ENCODE measurements around the gene ANK2. TPM values are rescaled to one million over a fixed set of nuclear protein-coding genes. Genes with fewer than 3 reads are reported as not detected.
A peak's percentile ranks its signal among the peaks of the same experiment; 100 is the strongest.

Gene ANK2
- total and polyA plus RNA-seq, 4 donors = 1.1 to 61.2 (median 12.5) TPM

GRCh38 chr4:113411496-113411938, 362.1 kb downstream of the ANK2 start:
- 37 to 50% methylated on average over 4 of the region's 4 CpGs for WGBS, 2 donors
- H3K9me3 ChIP-seq (ENCODE audit: control insufficient read depth in 4 of 4, insufficient read depth in 3 of 4, low read length in 3 of 4) = peaks cover 0 to 5% (median 0%) of the 10 kb centered on the region in 4 donors
- peak in 2 of 3 donors; percentile 28 to 44 for DNase-seq
- no peak overlapping the region for H3K27ac ChIP-seq (ENCODE audit: low read depth in 1 of 2, low read length in 1 of 2)
- TF ChIP-seq CTCF (IDR thresholded peaks at IDR 0.05; ENCODE audit: control extremely low read depth, extremely low read depth) = no peak
- peak; percentile 83 for ATAC-seq (ENCODE audit: insufficient read depth, low FRiP score)
- peaks cover 0 to 2% (median 0%) of the 10 kb centered on the region in 5 donors for H3K4me1 ChIP-seq (ENCODE audit: control insufficient read depth in 5 of 5, insufficient read depth in 5 of 5, low read length in 5 of 5)
- no peak overlapping the region for H3K9ac ChIP-seq (ENCODE audit: insufficient read depth in 1 of 2, low read length in 2 of 2)
- no peaks in the 10 kb centered on the region for H3K27me3 ChIP-seq (ENCODE audit: control insufficient read depth in 3 of 3, insufficient read depth in 3 of 3, low read length in 2 of 3)
- no peak overlapping the region for H3K4me3 ChIP-seq
- H3K36me3 ChIP-seq (ENCODE audit: control insufficient read depth in 4 of 4, insufficient read depth in 4 of 4, low read length in 4 of 4) = no peaks in the 10 kb centered on the region

- DNase-seq = no peak
- H3K4me1 ChIP-seq (ENCODE audit: control insufficient read depth in 5 of 5, insufficient read depth in 5 of 5, low read length in 5 of 5) = no peaks in the 10 kb centered on the region
- no peak for ATAC-seq (ENCODE audit: insufficient read depth, low FRiP score)
- H3K27me3 ChIP-seq (ENCODE audit: control insufficient read depth in 3 of 3, insufficient read depth in 3 of 3, low read length in 2 of 3) = no peaks in the 10 kb centered on the region
- no peak for TF ChIP-seq CTCF (IDR thresholded peaks at IDR 0.05; ENCODE audit: control extremely low read depth, extremely low read depth)
- WGBS, 2 donors = 93 to 95% methylated on average over 2 of the region's 2 CpGs
- H3K27ac ChIP-seq (ENCODE audit: low read depth in 1 of 2, low read length in 1 of 2) = no peak overlapping the region
- H3K9ac ChIP-seq (ENCODE audit: insufficient read depth in 1 of 2, low read length in 2 of 2) = no peak overlapping the region
- no peaks in the 10 kb centered on the region for H3K36me3 ChIP-seq (ENCODE audit: control insufficient read depth in 4 of 4, insufficient read depth in 4 of 4, low read length in 4 of 4)
- H3K4me3 ChIP-seq = no peak overlapping the region
- peaks cover 0 to 5% (median 2%) of the 10 kb centered on the region in 4 donors for H3K9me3 ChIP-seq (ENCODE audit: control insufficient read depth in 4 of 4, insufficient read depth in 3 of 4, low read length in 3 of 4)
Observed at GRCh38 chr4:113419631-113420030, 370.2 kb downstream of the ANK2 start.

DNA sequence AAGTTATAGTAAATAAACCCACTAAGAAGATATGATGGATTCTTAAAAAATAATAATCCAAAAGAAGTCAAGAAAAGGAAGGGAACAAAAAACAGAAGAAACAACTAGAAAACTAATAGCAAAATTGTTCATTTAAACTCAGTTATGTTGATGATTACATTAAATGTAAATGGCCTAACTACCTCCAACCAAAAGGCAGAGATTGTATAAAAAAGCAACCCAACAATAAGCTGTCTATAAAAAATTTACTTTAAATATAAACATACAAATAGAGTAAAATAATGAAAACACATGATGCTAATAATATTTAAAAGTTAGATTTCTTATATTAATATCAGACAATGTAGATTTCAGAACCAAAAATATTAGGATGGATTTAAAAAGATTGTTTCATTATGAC, 371.5 kb downstream of the ANK2 start:
- Histone ChIP-seq H3K9me3 (ENCODE audit: control insufficient read depth in 4 of 4, insufficient read depth in 3 of 4, low read length in 3 of 4) (peaks cover 0 to 5% (median 2%) of the 10 kb centered on the region in 4 donors), H3K4me3 (no peak overlapping the region), H3K27ac (ENCODE audit: low read depth in 1 of 2, low read length in 1 of 2) (no peak overlapping the region), H3K9ac (ENCODE audit: insufficient read depth in 1 of 2, low read length in 2 of 2) (no peak overlapping the region), H3K36me3 (ENCODE audit: control insufficient read depth in 4 of 4, insufficient read depth in 4 of 4, low read length in 4 of 4) (no peaks in the 10 kb centered on the region), H3K4me1 (ENCODE audit: control insufficient read depth in 5 of 5, insufficient read depth in 5 of 5, low read length in 5 of 5) (no peaks in the 10 kb centered on the region), H3K27me3 (ENCODE audit: control insufficient read depth in 3 of 3, insufficient read depth in 3 of 3, low read length in 2 of 3) (no peaks in the 10 kb centered on the region)
- ATAC-seq (ENCODE audit: insufficient read depth, low FRiP score) (no peak), DNase-seq (no peak)
- no peak for TF ChIP-seq CTCF (IDR thresholded peaks at IDR 0.05; ENCODE audit: control extremely low read depth, extremely low read depth)

DNA sequence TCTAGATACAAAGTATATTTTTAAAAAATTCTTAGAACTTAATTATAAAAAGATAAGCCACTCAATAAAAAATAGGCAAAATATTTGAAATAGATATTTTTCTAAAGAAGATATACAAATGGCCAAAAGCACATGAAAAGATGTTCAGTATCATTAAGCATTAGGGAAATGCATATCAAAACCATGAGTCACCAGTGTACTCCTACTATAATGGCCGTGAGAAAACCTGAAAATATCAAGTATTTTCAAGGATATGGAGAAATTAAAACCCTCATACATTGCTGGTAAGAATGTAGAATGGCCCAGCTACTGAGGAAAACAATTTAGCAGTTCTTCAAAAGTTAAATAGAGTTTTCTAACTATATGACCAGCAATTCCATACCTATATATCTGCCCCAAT, 374.2 kb downstream of the ANK2 start:
- peaks cover 0 to 2% (median 0%) of the 10 kb centered on the region in 4 donors for H3K9me3 ChIP-seq (ENCODE audit: control insufficient read depth in 4 of 4, insufficient read depth in 3 of 4, low read length in 3 of 4)
- no peak overlapping the region for H3K27ac ChIP-seq (ENCODE audit: low read depth in 1 of 2, low read length in 1 of 2)
- H3K27me3 ChIP-seq (ENCODE audit: control insufficient read depth in 3 of 3, insufficient read depth in 3 of 3, low read length in 2 of 3) = no peaks in the 10 kb centered on the region
- no peak for ATAC-seq (ENCODE audit: insufficient read depth, low FRiP score)
- no peak for TF ChIP-seq CTCF (IDR thresholded peaks at IDR 0.05; ENCODE audit: control extremely low read depth, extremely low read depth)
- H3K9ac ChIP-seq (ENCODE audit: insufficient read depth in 1 of 2, low read length in 2 of 2) = no peak overlapping the region
- H3K4me1 ChIP-seq (ENCODE audit: control insufficient read depth in 5 of 5, insufficient read depth in 5 of 5, low read length in 5 of 5) = no peaks in the 10 kb centered on the region
- no peak for DNase-seq
- no peak overlapping the region for H3K4me3 ChIP-seq
- H3K36me3 ChIP-seq (ENCODE audit: control insufficient read depth in 4 of 4, insufficient read depth in 4 of 4, low read length in 4 of 4) = no peaks in the 10 kb centered on the region
- 91 to 92% methylated on average over 1 of the region's 1 CpG for WGBS, 2 donors
